ENCODE measurements around the gene IQCF2. TPM values are rescaled to one million over a fixed set of nuclear protein-coding genes. Genes with fewer than 3 reads are reported as not detected.

Gene IQCF2
- total and polyA plus RNA-seq, 2 donors (not counting 3 experiments of a cell fraction or from before 2014, with no cell fraction given): not detected

DNA sequence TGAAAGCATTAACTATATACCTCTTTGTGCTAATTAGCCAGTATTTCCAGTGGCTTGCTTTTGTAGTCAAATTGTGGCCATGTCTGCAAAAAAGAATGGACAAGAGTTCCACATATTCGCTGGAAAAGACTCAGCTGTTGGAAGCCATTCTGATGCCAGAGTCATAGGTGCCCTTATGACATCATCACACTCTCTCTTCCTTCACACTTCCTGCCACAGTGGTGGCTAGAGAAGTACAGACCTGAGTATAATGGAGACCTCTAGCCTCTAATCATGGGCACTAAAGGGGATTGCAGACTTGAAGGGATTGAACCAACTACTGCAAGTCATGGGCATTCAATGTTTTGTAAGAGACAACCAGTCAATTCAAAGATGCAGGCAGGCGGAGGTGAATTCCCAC is 44.0 kb upstream of the IQCF2 start:
- Histone ChIP-seq H2AFZ (ENCODE audit: low read depth, low read length) (no peak overlapping the region), H3K9ac (replicated peaks; ENCODE audit: extremely low read depth, insufficient read depth, low read length) (no peak overlapping the region), H3K36me3 (ENCODE audit: control insufficient read depth in 2 of 2, extremely low read depth in 1 of 2, insufficient read depth in 2 of 2, low read length in 2 of 2) (no peaks in the 10 kb centered on the region), H3K4me1 (ENCODE audit: control insufficient read depth, extremely low read depth, insufficient read depth, low read length) (no peaks in the 10 kb centered on the region), H3K4me3 (replicated peaks in 1 of 3; ENCODE audit: insufficient read depth in 1 of 3, low read depth in 1 of 3, low read length in 3 of 3) (no peak overlapping the region), H3K9me3 (replicated peaks; ENCODE audit: control insufficient read depth, insufficient read depth, low read length) (no peaks in the 10 kb centered on the region), H3K4me2 (ENCODE audit: insufficient read depth, low read length) (no peak overlapping the region), H3K27me3 (ENCODE audit: control insufficient read depth in 2 of 2, insufficient read depth in 2 of 2, low read length in 2 of 2) (no peaks in the 10 kb centered on the region), H3K9me1 (replicated peaks; ENCODE audit: control insufficient read depth, extremely low read depth, insufficient read depth, low read length) (no peaks in the 10 kb centered on the region), H4K20me1 (replicated peaks; ENCODE audit: control insufficient read depth, extremely low read depth, insufficient read depth, low read length) (no peaks in the 10 kb centered on the region), H3K79me2 (ENCODE audit: control insufficient read depth, insufficient read depth, low read length) (no peaks in the 10 kb centered on the region), H3K27ac (ENCODE audit: insufficient read depth, low read depth, low read length) (no peak overlapping the region)
- BruUV-seq (replicated peaks): no TSS peak
- DNase-seq (ENCODE audit: low read depth, low spot score) (no peak), FAIRE-seq (no peak)
- TF ChIP-seq POLR2AphosphoS5 (IDR thresholded peaks at IDR 0.05; ENCODE audit: insufficient read depth, low read depth, low read length) (no peak), EZH2 (IDR thresholded peaks at IDR 0.05; ENCODE audit: borderline replicate concordance, low read depth, low read length, severe bottlenecking) (no peak), GATA2 (IDR thresholded peaks at IDR 0.05; ENCODE audit: insufficient read depth, insufficient read length, low read depth, low read length) (no peak), POLR2A (IDR thresholded peaks at IDR 0.05; ENCODE audit: low read depth, low read length) (no peak), CTCF (IDR thresholded peaks at IDR 0.05; ENCODE audit: extremely low read depth in 1 of 2, insufficient read depth in 1 of 2, low read depth in 1 of 2, low read length in 2 of 2) (no peak), MYC (IDR thresholded peaks at IDR 0.05; ENCODE audit: low read depth, low read length) (no peak), JUN (IDR thresholded peaks at IDR 0.05; ENCODE audit: borderline replicate concordance, insufficient read depth, insufficient read length, low read depth) (no peak), FOS (IDR thresholded peaks at IDR 0.05; ENCODE audit: borderline replicate concordance, insufficient read depth, low read length) (no peak), MAX (IDR thresholded peaks at IDR 0.05; ENCODE audit: insufficient read depth, insufficient read length) (no peak)
- ChIA-PET CTCF (no interaction called here), POLR2A (no interaction called here)
- intact Hi-C loops (cut with micrococcal nuclease) (no loop called here), dilution Hi-C loops (cut with MboI; ENCODE audit: extremely low pct_ligation_motif_present, low sequenced_read_pairs) (no loop called here)
